ENCODE measurements around the gene SRPK2. TPM values are rescaled to one million over a fixed set of nuclear protein-coding genes. Genes with fewer than 3 reads are reported as not detected.

The SRPK2 gene
- total RNA-seq, 1 donor from 2014 or later: 54.8 TPM

DNA sequence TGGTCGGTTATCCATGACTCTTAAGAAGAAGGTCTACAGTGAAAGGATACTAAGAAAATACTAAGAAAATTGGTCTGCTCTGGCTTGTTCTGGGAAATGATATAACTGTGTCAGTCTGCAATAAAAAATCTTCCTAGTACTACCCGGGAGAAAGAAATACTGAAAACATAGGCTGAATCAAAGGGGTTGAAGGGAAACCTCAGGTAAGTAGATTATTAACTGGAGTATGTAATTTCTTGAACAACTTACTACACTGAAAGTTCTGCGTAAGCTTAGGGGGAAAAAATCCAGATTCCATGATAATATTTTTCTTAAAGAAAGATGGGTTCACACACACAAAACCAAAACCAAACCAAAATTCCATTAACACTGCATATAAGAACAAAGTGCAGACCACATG lies 231.4 kb downstream of the SRPK2 start:
- no peak overlapping the region for H2AFZ ChIP-seq (ENCODE audit: low read depth, low read length)
- Mint-ChIP-seq H3K9me3 (ENCODE audit: unreplicated experiment) (no peaks in the 10 kb centered on the region), H3K27ac (ENCODE audit: unreplicated experiment) (no peak overlapping the region), H3K4me3 (ENCODE audit: unreplicated experiment) (no peak overlapping the region), H3K36me3 (ENCODE audit: low read depth, unreplicated experiment) (peaks cover 10% of the 10 kb centered on the region), H3K27me3 (ENCODE audit: low read depth, unreplicated experiment) (no peaks in the 10 kb centered on the region), H3K4me1 (ENCODE audit: low read depth, unreplicated experiment) (peaks cover 7% of the 10 kb centered on the region)
- no peaks in the 10 kb centered on the region for H4K20me1 ChIP-seq (ENCODE audit: insufficient read depth, low read length)
- H3K27ac ChIP-seq (ENCODE audit: low read depth, low read length): no peak overlapping the region
- TF ChIP-seq, protein P1, sequence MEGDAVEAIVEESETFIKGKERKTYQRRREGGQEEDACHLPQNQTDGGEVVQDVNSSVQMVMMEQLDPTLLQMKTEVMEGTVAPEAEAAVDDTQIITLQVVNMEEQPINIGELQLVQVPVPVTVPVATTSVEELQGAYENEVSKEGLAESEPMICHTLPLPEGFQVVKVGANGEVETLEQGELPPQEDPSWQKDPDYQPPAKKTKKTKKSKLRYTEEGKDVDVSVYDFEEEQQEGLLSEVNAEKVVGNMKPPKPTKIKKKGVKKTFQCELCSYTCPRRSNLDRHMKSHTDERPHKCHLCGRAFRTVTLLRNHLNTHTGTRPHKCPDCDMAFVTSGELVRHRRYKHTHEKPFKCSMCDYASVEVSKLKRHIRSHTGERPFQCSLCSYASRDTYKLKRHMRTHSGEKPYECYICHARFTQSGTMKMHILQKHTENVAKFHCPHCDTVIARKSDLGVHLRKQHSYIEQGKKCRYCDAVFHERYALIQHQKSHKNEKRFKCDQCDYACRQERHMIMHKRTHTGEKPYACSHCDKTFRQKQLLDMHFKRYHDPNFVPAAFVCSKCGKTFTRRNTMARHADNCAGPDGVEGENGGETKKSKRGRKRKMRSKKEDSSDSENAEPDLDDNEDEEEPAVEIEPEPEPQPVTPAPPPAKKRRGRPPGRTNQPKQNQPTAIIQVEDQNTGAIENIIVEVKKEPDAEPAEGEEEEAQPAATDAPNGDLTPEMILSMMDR (IDR thresholded peaks at IDR 0.05; ENCODE audit: insufficient read depth, low read depth, low read length): no peak
- no peak for TF ChIP-seq EZH2 (IDR thresholded peaks at IDR 0.05; ENCODE audit: insufficient read depth, low read length)
- no peak overlapping the region for H3K9ac ChIP-seq (ENCODE audit: low read length)
- no peak overlapping the region for H3K4me2 ChIP-seq (ENCODE audit: low read length)
- H3K36me3 ChIP-seq (ENCODE audit: insufficient read depth, low read length): no peaks in the 10 kb centered on the region
- no peak overlapping the region for H3K4me3 ChIP-seq (ENCODE audit: insufficient read depth, low read depth, low read length)
- no peaks in the 10 kb centered on the region for H3K79me2 ChIP-seq (ENCODE audit: insufficient read depth, low read length)
- H3K4me1 ChIP-seq (ENCODE audit: insufficient read depth, low read length): no peaks in the 10 kb centered on the region
- H3K9me3 ChIP-seq (ENCODE audit: insufficient read depth, low read depth, low read length): no peaks in the 10 kb centered on the region
- H3K27me3 ChIP-seq (ENCODE audit: insufficient read depth, low read length): no peaks in the 10 kb centered on the region
- DNase-seq (ENCODE audit: low read depth): no peak
- no peak for FAIRE-seq

DNA sequence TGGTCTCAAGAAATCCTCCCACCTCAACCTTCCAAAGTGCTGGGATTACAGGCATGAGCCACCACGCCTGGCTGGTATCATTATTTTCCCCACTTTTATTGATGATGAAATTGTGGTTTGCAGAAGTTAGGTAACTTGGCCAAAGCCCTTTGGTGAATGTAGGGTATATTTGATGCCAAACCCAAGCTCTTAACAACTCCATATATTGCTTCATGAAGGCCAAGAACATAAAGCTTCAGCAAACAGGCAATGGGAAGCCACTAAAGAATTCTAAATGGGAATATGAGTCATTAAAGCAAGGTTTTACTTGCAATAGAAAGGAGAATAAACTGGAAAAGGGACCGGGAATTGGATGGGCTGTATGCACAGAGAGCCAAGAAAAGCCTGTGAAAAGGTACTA lies 232.0 kb downstream of the SRPK2 start:
- no peaks in the 10 kb centered on the region for H3K4me1 ChIP-seq (ENCODE audit: insufficient read depth, low read length)
- Mint-ChIP-seq H3K27ac (ENCODE audit: unreplicated experiment) (no peak overlapping the region), H3K27me3 (ENCODE audit: low read depth, unreplicated experiment) (no peaks in the 10 kb centered on the region), H3K4me1 (ENCODE audit: low read depth, unreplicated experiment) (peaks cover 7% of the 10 kb centered on the region), H3K4me3 (ENCODE audit: unreplicated experiment) (no peak overlapping the region), H3K36me3 (ENCODE audit: low read depth, unreplicated experiment) (peaks cover 10% of the 10 kb centered on the region), H3K9me3 (ENCODE audit: unreplicated experiment) (no peaks in the 10 kb centered on the region)
- no peaks in the 10 kb centered on the region for H3K27me3 ChIP-seq (ENCODE audit: insufficient read depth, low read length)
- TF ChIP-seq EZH2 (IDR thresholded peaks at IDR 0.05; ENCODE audit: insufficient read depth, low read length): no peak
- TF ChIP-seq, protein P1 (IDR thresholded peaks at IDR 0.05; ENCODE audit: insufficient read depth, low read depth, low read length): no peak
- no peak overlapping the region for H2AFZ ChIP-seq (ENCODE audit: low read depth, low read length)
- FAIRE-seq (no peak), DNase-seq (ENCODE audit: low read depth) (no peak)
- no peak overlapping the region for H3K4me3 ChIP-seq (ENCODE audit: insufficient read depth, low read depth, low read length)
- no peak overlapping the region for H3K9ac ChIP-seq (ENCODE audit: low read length)
- H3K79me2 ChIP-seq (ENCODE audit: insufficient read depth, low read length): no peaks in the 10 kb centered on the region
- H4K20me1 ChIP-seq (ENCODE audit: insufficient read depth, low read length): no peaks in the 10 kb centered on the region
- no peaks in the 10 kb centered on the region for H3K9me3 ChIP-seq (ENCODE audit: insufficient read depth, low read depth, low read length)
- H3K36me3 ChIP-seq (ENCODE audit: insufficient read depth, low read length): no peaks in the 10 kb centered on the region
- H3K27ac ChIP-seq (ENCODE audit: low read depth, low read length): no peak overlapping the region
- H3K4me2 ChIP-seq (ENCODE audit: low read length): no peak overlapping the region

- Histone ChIP-seq H4K20me1 (ENCODE audit: insufficient read depth, low read length) (no peaks in the 10 kb centered on the region), H3K36me3 (ENCODE audit: insufficient read depth, low read length) (peaks cover 2% of the 10 kb centered on the region), H3K9me3 (ENCODE audit: insufficient read depth, low read depth, low read length) (no peaks in the 10 kb centered on the region), H3K9ac (ENCODE audit: low read length) (no peak overlapping the region), H3K4me1 (ENCODE audit: insufficient read depth, low read length) (peaks cover 7% of the 10 kb centered on the region), H3K4me3 (ENCODE audit: insufficient read depth, low read depth, low read length) (no peak overlapping the region), H2AFZ (ENCODE audit: low read depth, low read length) (no peak overlapping the region), H3K4me2 (ENCODE audit: low read length) (no peak overlapping the region), H3K27me3 (ENCODE audit: insufficient read depth, low read length) (no peaks in the 10 kb centered on the region), H3K27ac (ENCODE audit: low read depth, low read length) (no peak overlapping the region), H3K79me2 (ENCODE audit: insufficient read depth, low read length) (no peaks in the 10 kb centered on the region)
- Mint-ChIP-seq H3K9me3 (ENCODE audit: unreplicated experiment) (no peaks in the 10 kb centered on the region), H3K4me1 (ENCODE audit: low read depth, unreplicated experiment) (peaks cover 17% of the 10 kb centered on the region), H3K4me3 (ENCODE audit: unreplicated experiment) (no peak overlapping the region), H3K27ac (ENCODE audit: unreplicated experiment) (no peak overlapping the region), H3K27me3 (ENCODE audit: low read depth, unreplicated experiment) (no peaks in the 10 kb centered on the region), H3K36me3 (ENCODE audit: low read depth, unreplicated experiment) (peaks cover 12% of the 10 kb centered on the region)
- DNase-seq (ENCODE audit: low read depth) (no peak), FAIRE-seq (no peak)
- TF ChIP-seq, protein P1 (IDR thresholded peaks at IDR 0.05; ENCODE audit: insufficient read depth, low read depth, low read length): no peak
These were observed 234.6 kb downstream of the SRPK2 start for GRCh38 chr7:105154084-105154483.

Measured in astrocyte (in vitro differentiated cells and primary cell).